Coronary artery (tissue), 2 donors: ENCODE results near the gene SPRR2F.

Experiments
- DNase-seq: peaks from one replicate; pipeline ENCODE4 v3.0.0-alpha.2; 2017; ENCODE audit warnings: low spot score
- H3K27ac ChIP-seq, 2 donors: fragments of 200-600 bp; sonication (generic); one replicate each; pipeline ENCODE4 v1.5.1; 2016 to 2019
- H3K4me3 ChIP-seq: fragments of 200-600 bp; sonication (generic); 2 replicates; pipeline ENCODE4 v1.5.1; 2016; ENCODE audit warnings: mild to moderate bottlenecking, moderate library complexity
- CTCF ChIP-seq: fragments of 200-600 bp; sonication (generic); IDR thresholded peaks from one replicate; pipeline ENCODE4 v1.5.1; 2019; ENCODE audit warnings: antibody characterized with exemption

SPRR2F gene

GRCh38 chr1:153072806-153073726 lies 40.2 kb downstream of the SPRR2F start:
- DNase-seq = no peak
- TF ChIP-seq CTCF = no peak
- no peak overlapping the region for H3K4me3 ChIP-seq
- H3K27ac ChIP-seq = no peak overlapping the region

- TF ChIP-seq CTCF = no peak
- Histone ChIP-seq H3K4me3 (no peak within 1 kb of the TSS), H3K27ac (no peak within 1 kb of the TSS)
- no peak for DNase-seq
Observed at GRCh38 chr1:153071511-153071910, 41.8 kb downstream of the SPRR2F start, which contains the start of gene SPRR2B. Gene SPRR2B, minus strand, starts transcription at chr1:153071611. Its CDS starts 772 bp downstream, at chr1:153070839.

GRCh38 chr1:153070243-153070642 lies 43.1 kb downstream of the SPRR2F start:
- DNase-seq = no peak
- H3K4me3 ChIP-seq = no peak overlapping the region
- H3K27ac ChIP-seq = no peak overlapping the region
- no peak for TF ChIP-seq CTCF
